ENCODE measurements around the gene SCG2. TPM values are rescaled to one million over a fixed set of nuclear protein-coding genes. Genes with fewer than 3 reads are reported as not detected.

The SCG2 gene
- total and polyA plus RNA-seq, 4 donors: not detected

DNA sequence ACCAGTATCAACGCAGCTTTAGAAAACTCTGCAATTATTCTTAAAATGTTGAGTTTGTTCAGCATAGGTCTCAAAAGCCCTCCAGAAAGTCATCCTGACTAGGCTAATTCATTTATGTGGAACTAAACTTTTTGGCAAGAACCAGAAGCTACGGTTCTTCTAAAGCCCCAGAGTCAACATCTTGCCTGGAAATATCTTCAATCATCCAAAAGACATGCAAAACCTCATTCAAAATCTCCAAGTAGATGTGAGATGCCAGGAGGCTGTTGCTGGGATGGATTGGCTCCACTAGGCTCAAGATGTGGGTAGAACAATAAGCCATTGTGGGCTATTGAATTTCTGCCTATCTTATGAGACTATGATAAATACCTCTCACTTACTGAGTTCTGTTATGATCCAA is 2.1 kb upstream of the SCG2 start (continued):
- TF ChIP-seq ZBTB33 (IDR thresholded peaks at IDR 0.05) (no peak), TAF1 (conservative IDR thresholded peaks at IDR 0.05) (no peak)
- TF ChIP-seq, protein P1, sequence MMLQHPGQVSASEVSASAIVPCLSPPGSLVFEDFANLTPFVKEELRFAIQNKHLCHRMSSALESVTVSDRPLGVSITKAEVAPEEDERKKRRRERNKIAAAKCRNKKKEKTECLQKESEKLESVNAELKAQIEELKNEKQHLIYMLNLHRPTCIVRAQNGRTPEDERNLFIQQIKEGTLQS (IDR thresholded peaks at IDR 0.05): no peak
- TF ChIP-seq, protein P2, sequence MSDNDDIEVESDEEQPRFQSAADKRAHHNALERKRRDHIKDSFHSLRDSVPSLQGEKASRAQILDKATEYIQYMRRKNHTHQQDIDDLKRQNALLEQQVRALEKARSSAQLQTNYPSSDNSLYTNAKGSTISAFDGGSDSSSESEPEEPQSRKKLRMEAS (IDR thresholded peaks at IDR 0.05): no peak

- H3K9ac ChIP-seq (ENCODE audit: low read depth in 1 of 2, low read length in 2 of 2): no peak overlapping the region
- no peaks in the 10 kb centered on the region for H3K9me3 ChIP-seq (ENCODE audit: control insufficient read depth in 4 of 4, low read length in 3 of 4)
- H3K36me3 ChIP-seq (ENCODE audit: control insufficient read depth in 4 of 4, insufficient read depth in 3 of 4, low read depth in 1 of 4, low read length in 3 of 4): no peaks in the 10 kb centered on the region
- TF ChIP-seq EGR1 (IDR thresholded peaks at IDR 0.05; ENCODE audit: low read depth in 2 of 2) (no peak), RAD21 (IDR thresholded peaks at IDR 0.05) (no peak), HNF4G (IDR thresholded peaks at IDR 0.05) (no peak), YY1 (IDR thresholded peaks at IDR 0.05) (no peak), SP1 (IDR thresholded peaks at IDR 0.05) (no peak), CTCF (IDR thresholded peaks at IDR 0.05; ENCODE audit: low read depth, low read length, missing input control) (no peak), GABPA (IDR thresholded peaks at IDR 0.05 in 1 of 2, conservative IDR thresholded peaks at IDR 0.05 in 1 of 2) (no peak), JUND (IDR thresholded peaks at IDR 0.05) (no peak), NR2F2 (IDR thresholded peaks at IDR 0.05) (no peak), FOXA2 (IDR thresholded peaks at IDR 0.05) (no peak), FOXA1 (IDR thresholded peaks at IDR 0.05) (no peak), HNF4A (conservative IDR thresholded peaks at IDR 0.05) (no peak), TAF1 (conservative IDR thresholded peaks at IDR 0.05) (no peak), RXRA (IDR thresholded peaks at IDR 0.05) (no peak), ZBTB33 (IDR thresholded peaks at IDR 0.05) (no peak)
- TF ChIP-seq, protein P2 (IDR thresholded peaks at IDR 0.05): no peak
- TF ChIP-seq, protein P1 (IDR thresholded peaks at IDR 0.05): no peak
- TF ChIP-seq, protein P3, sequence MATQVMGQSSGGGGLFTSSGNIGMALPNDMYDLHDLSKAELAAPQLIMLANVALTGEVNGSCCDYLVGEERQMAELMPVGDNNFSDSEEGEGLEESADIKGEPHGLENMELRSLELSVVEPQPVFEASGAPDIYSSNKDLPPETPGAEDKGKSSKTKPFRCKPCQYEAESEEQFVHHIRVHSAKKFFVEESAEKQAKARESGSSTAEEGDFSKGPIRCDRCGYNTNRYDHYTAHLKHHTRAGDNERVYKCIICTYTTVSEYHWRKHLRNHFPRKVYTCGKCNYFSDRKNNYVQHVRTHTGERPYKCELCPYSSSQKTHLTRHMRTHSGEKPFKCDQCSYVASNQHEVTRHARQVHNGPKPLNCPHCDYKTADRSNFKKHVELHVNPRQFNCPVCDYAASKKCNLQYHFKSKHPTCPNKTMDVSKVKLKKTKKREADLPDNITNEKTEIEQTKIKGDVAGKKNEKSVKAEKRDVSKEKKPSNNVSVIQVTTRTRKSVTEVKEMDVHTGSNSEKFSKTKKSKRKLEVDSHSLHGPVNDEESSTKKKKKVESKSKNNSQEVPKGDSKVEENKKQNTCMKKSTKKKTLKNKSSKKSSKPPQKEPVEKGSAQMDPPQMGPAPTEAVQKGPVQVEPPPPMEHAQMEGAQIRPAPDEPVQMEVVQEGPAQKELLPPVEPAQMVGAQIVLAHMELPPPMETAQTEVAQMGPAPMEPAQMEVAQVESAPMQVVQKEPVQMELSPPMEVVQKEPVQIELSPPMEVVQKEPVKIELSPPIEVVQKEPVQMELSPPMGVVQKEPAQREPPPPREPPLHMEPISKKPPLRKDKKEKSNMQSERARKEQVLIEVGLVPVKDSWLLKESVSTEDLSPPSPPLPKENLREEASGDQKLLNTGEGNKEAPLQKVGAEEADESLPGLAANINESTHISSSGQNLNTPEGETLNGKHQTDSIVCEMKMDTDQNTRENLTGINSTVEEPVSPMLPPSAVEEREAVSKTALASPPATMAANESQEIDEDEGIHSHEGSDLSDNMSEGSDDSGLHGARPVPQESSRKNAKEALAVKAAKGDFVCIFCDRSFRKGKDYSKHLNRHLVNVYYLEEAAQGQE (IDR thresholded peaks at IDR 0.05): no peak
- no peak for DNase-seq (ENCODE audit: low spot score)
- H3K27me3 ChIP-seq (ENCODE audit: control insufficient read depth in 4 of 4, insufficient read depth in 4 of 4, low read length in 3 of 4): peaks cover 0 to 6% (median 1%) of the 10 kb centered on the region in 4 donors
- WGBS: 78% methylated on average over 2 of the region's 2 CpGs
- no peak overlapping the region for H3K4me3 ChIP-seq (ENCODE audit: low read depth in 1 of 3, low read length in 3 of 3)
- peaks cover 0 to 3% (median 0%) of the 10 kb centered on the region in 4 donors for H3K4me1 ChIP-seq (ENCODE audit: control insufficient read depth in 4 of 4, insufficient read depth in 4 of 4, low read length in 3 of 4)
- H3K27ac ChIP-seq (ENCODE audit: low read depth in 1 of 2, low read length in 2 of 2): no peak overlapping the region
Measured at GRCh38 chr2:223602972-223603371, 811 bp upstream of the SCG2 start.

Measured in liver (tissue), 9 donors.